H1 (cell line): ENCODE results near the gene EOLA1. TPM values are rescaled to one million over a fixed set of nuclear protein-coding genes. Genes with fewer than 3 reads are reported as not detected.

ENCODE experiments used
- CTCF ChIA-PET: fragments of 300-600 bp; sonication (Branson Sonifier 250); formaldehyde crosslinking; loops from one replicate; lab custom pipeline; 2021; ENCODE audit not compliant: partially characterized antibody; lab: Charles Lee
- POLR2A ChIA-PET: fragments of 300-600 bp; sonication (Branson Sonifier 250); formaldehyde crosslinking; loops from one replicate; lab custom pipeline; 2021; ENCODE audit warnings: inconsistent platforms; ENCODE audit not compliant: partially characterized antibody; lab: Charles Lee
- DNase-seq, 2 experiments: peaks; one replicate each; pipeline versions ENCODE4 v3.0.0 to v3.0.0-alpha.2; 2010 to 2022; ENCODE audit warnings: low spot score in 2 of 2, low read depth in 1 of 2, mixed read lengths in 1 of 2
- FAIRE-seq: peaks from 2 replicates; lab custom pipeline; 2011; peaks lifted over from hg19 to GRCh38; lab: Jason Lieb, UNC
- H2AFZ ChIP-seq: 2 replicates; pipeline ENCODE4 v1.8.1; 2012; ENCODE audit warnings: low read length, inconsistent platforms
- H2AK5ac ChIP-seq: 2 replicates; pipeline ENCODE4 v1.6.1; 2013; ENCODE audit warnings: low read depth, low read length
- H2BK120ac ChIP-seq: replicated peaks from 2 replicates; pipeline ENCODE3; 2013; ENCODE audit warnings: low read depth, low read length, inconsistent platforms
- H2BK12ac ChIP-seq: 2 replicates; pipeline ENCODE4 v1.6.1; 2013; ENCODE audit warnings: low read depth, low read length
- H2BK15ac ChIP-seq: 2 replicates; pipeline ENCODE4 v1.6.1; 2013; ENCODE audit warnings: low read length
- H2BK20ac ChIP-seq: 2 replicates; pipeline ENCODE4 v1.6.1; 2013; ENCODE audit warnings: low read length
- H2BK5ac ChIP-seq: 2 replicates; pipeline ENCODE4 v1.6.1; 2013; ENCODE audit warnings: low read depth, low read length
- H3K14ac ChIP-seq: 2 replicates; pipeline ENCODE4 v1.6.1; 2013; ENCODE audit warnings: inconsistent platforms; ENCODE audit not compliant: insufficient read length
- H3K18ac ChIP-seq: 2 replicates; pipeline ENCODE4 v1.6.1; 2013; ENCODE audit warnings: low read length; ENCODE audit errors: extremely low read depth
- H3K23ac ChIP-seq: 2 replicates; pipeline ENCODE4 v1.6.1; 2013; ENCODE audit warnings: inconsistent platforms; ENCODE audit not compliant: insufficient read length
- H3K23me2 ChIP-seq: 2 replicates; pipeline ENCODE4 v1.6.1; 2013; ENCODE audit warnings: low read depth, low read length
- H3K27ac ChIP-seq: 2 replicates; pipeline ENCODE4 v1.6.1; 2011; ENCODE audit warnings: low read depth, low read length, inconsistent platforms
- H3K27me3 ChIP-seq, 4 experiments: replicated peaks in 1 of 4; 1 replicate in 1 of 4; 2 replicates in 3 of 4; pipeline versions ENCODE4 v1.6.1 to v1.8.1; 2011 to 2013; ENCODE audit warnings: low read length in 3 of 4, mild to moderate bottlenecking in 3 of 4, inconsistent platforms in 2 of 4, mixed read lengths in 2 of 4, moderate library complexity in 1 of 4; ENCODE audit not compliant: control insufficient read depth in 3 of 4, insufficient read depth in 3 of 4; ENCODE audit errors: extremely low read depth in 1 of 4
- H3K36me3 ChIP-seq, 4 experiments: 2 replicates each; pipeline versions ENCODE4 v1.6.1 to v1.8.1; 2011 to 2013; ENCODE audit warnings: mild to moderate bottlenecking in 4 of 4, low read length in 3 of 4, moderate library complexity in 2 of 4, control low read depth in 1 of 4, inconsistent platforms in 1 of 4; ENCODE audit not compliant: insufficient read depth in 4 of 4, control insufficient read depth in 2 of 4
- H3K4ac ChIP-seq: replicated peaks from 2 replicates; pipeline ENCODE3; 2013; ENCODE audit warnings: low read length, low read depth, mixed read lengths, inconsistent platforms; ENCODE audit not compliant: insufficient read length
- H3K4me1 ChIP-seq, 4 experiments: replicated peaks in 1 of 4; 1 replicate in 1 of 4; 2 replicates in 3 of 4; pipeline versions ENCODE4 v1.6.1 to v1.8.1; 2011 to 2013; ENCODE audit warnings: low read length in 3 of 4, inconsistent platforms in 2 of 4, mixed read lengths in 1 of 4; ENCODE audit not compliant: insufficient read depth in 4 of 4, control insufficient read depth in 3 of 4
- H3K4me2 ChIP-seq, 2 experiments: 2 replicates each; pipeline versions ENCODE4 v1.6.1 to v1.8.1; 2011 to 2013; ENCODE audit warnings: low read depth in 2 of 2, low read length in 2 of 2, control low read depth in 1 of 2, inconsistent platforms in 1 of 2, mild to moderate bottlenecking in 1 of 2; ENCODE audit not compliant: insufficient read depth in 1 of 2
- H3K4me3 ChIP-seq, 4 experiments: fragments of 200-600, 300-600 bp in 1 of 4; sonication (generic), shearing (Covaris generic), sonication (Bioruptor Twin) in 1 of 4; 2 replicates each; pipeline versions ENCODE4 v1.5.1 to v1.8.1; 2011 to 2016; ENCODE audit warnings: low read length in 4 of 4, low read depth in 3 of 4, control low read depth in 2 of 4, inconsistent platforms in 2 of 4, mild to moderate bottlenecking in 2 of 4, mixed read lengths in 1 of 4, moderate library complexity in 1 of 4; ENCODE audit not compliant: insufficient read depth in 2 of 4; ENCODE audit errors: extremely low read depth in 1 of 4
- H3K56ac ChIP-seq: replicated peaks from 2 replicates; pipeline ENCODE3; 2013; ENCODE audit warnings: low read depth, mild to moderate bottlenecking, mixed read lengths, low read length, inconsistent platforms; ENCODE audit not compliant: insufficient read length
- H3K79me1 ChIP-seq: 2 replicates; pipeline ENCODE4 v1.6.1; 2013; ENCODE audit warnings: low read depth, low read length, control low read depth
- H3K79me2 ChIP-seq, 2 experiments: 2 replicates each; pipeline versions ENCODE4 v1.6.1 to v1.8.1; 2012 to 2013; ENCODE audit warnings: low read length in 2 of 2, mild to moderate bottlenecking in 2 of 2, inconsistent platforms in 1 of 2; ENCODE audit not compliant: insufficient read depth in 2 of 2, control insufficient read depth in 1 of 2
- H3K9ac ChIP-seq, 4 experiments: replicated peaks in 1 of 4; 1 replicate in 1 of 4; 2 replicates in 3 of 4; pipeline versions ENCODE4 v1.6.1 to v1.8.1; 2011 to 2013; ENCODE audit warnings: low read depth in 3 of 4, low read length in 3 of 4, control low read depth in 2 of 4, mild to moderate bottlenecking in 2 of 4, moderate library complexity in 2 of 4, inconsistent platforms in 1 of 4; ENCODE audit errors: extremely low read depth in 1 of 4
- H3K9me3 ChIP-seq, 2 experiments: 2 replicates each; pipeline versions ENCODE4 v1.6.1 to v1.8.1; 2012 to 2013; ENCODE audit warnings: mild to moderate bottlenecking in 2 of 2, moderate library complexity in 2 of 2, control low read depth in 1 of 2, inconsistent platforms in 1 of 2, low read depth in 1 of 2, low read length in 1 of 2, mixed read lengths in 1 of 2; ENCODE audit not compliant: insufficient read depth in 2 of 2
- H4K20me1 ChIP-seq, 2 experiments: replicated peaks in 1 of 2; 2 replicates each; pipeline versions ENCODE3 to v1.8.1; 2011 to 2013; ENCODE audit warnings: inconsistent platforms in 2 of 2, low read length in 2 of 2, mild to moderate bottlenecking in 1 of 2; ENCODE audit not compliant: insufficient read depth in 2 of 2, control insufficient read depth in 1 of 2
- H4K5ac ChIP-seq: 2 replicates; pipeline ENCODE4 v1.6.1; 2013; ENCODE audit warnings: low read length, low read depth, mixed read lengths, inconsistent platforms; ENCODE audit not compliant: insufficient read length
- H4K8ac ChIP-seq: 2 replicates; pipeline ENCODE4 v1.8.0; 2013; ENCODE audit warnings: mild to moderate bottlenecking, moderate library complexity, low read length, inconsistent platforms; ENCODE audit not compliant: insufficient read depth; ENCODE audit errors: extremely low read depth
- H4K91ac ChIP-seq: replicated peaks from 2 replicates; pipeline ENCODE3; 2013; ENCODE audit warnings: low read length, mixed read lengths, inconsistent platforms; ENCODE audit not compliant: insufficient read length
- ASH2L ChIP-seq: fragments of 200-600, 300-600 bp; sonication (generic); IDR thresholded peaks from one replicate; pipeline ENCODE4 v1.7.1; 2017; ENCODE audit warnings: low read length
- ATF2 ChIP-seq: IDR thresholded peaks from 2 replicates; pipeline ENCODE4 v1.6.1; 2012; ENCODE audit warnings: low read length, inconsistent platforms
- BRCA1 ChIP-seq: IDR thresholded peaks from 2 replicates; pipeline ENCODE4 v1.6.1; 2012; ENCODE audit warnings: low read depth, low read length, improper control_type of control experiment
- EP300 ChIP-seq, 2 experiments: IDR thresholded peaks; 1 replicate in 1 of 2; 2 replicates in 1 of 2; pipeline ENCODE4 v1.6.1; 2011 to 2012; ENCODE audit warnings: low read depth in 2 of 2, low read length in 2 of 2, mild to moderate bottlenecking in 2 of 2, borderline replicate concordance in 1 of 2, inconsistent platforms in 1 of 2, moderate library complexity in 1 of 2
- FOSL1 ChIP-seq: IDR thresholded peaks from 2 replicates; pipeline ENCODE4 v1.6.1; 2011; ENCODE audit warnings: mild to moderate bottlenecking, low read depth, low read length, moderate library complexity; ENCODE audit not compliant: insufficient read depth
- HDAC2 ChIP-seq, 2 experiments: fragments of 300-600 bp in 1 of 2; sonication (generic) in 1 of 2; IDR thresholded peaks; 2 replicates each; pipeline ENCODE4 v1.6.1; 2011 to 2012; ENCODE audit warnings: low read depth in 2 of 2, low read length in 2 of 2, mild to moderate bottlenecking in 2 of 2, moderate library complexity in 2 of 2, borderline replicate concordance in 1 of 2, inconsistent platforms in 1 of 2
- SP1 ChIP-seq: IDR thresholded peaks from 2 replicates; pipeline ENCODE4 v1.6.1; 2011; ENCODE audit warnings: low read depth, low read length
- SP2 ChIP-seq: IDR thresholded peaks from 2 replicates; pipeline ENCODE4 v1.6.1; 2012; ENCODE audit warnings: mild to moderate bottlenecking, low read length, inconsistent platforms
- WGBS, 2 experiments: shearing (Covaris generic) in 1 of 2; methylation state at CpG; one replicate each; pipeline versions ENCODE4 v1.1.6 to v1.1.7; 2013 to 2015; ENCODE audit warnings: low lambda C conversion rate in 2 of 2, mixed read lengths in 2 of 2, inconsistent platforms in 1 of 2, low coverage in 1 of 2, missing lambda C conversion rate in 1 of 2; ENCODE audit not compliant: insufficient replicate concordance in 2 of 2, insufficient coverage in 1 of 2, insufficient read length in 1 of 2; ENCODE audit errors: extremely low coverage in 1 of 2, missing lambda C conversion rate in 1 of 2; 5-methylcytosine and 5-hydroxymethylcytosine counted together
- polyA plus RNA-seq, 7 experiments: library from polyadenylated mRNA; depleted of rRNA in 3 of 7; stranded (reverse) in 5 of 7; unstranded in 2 of 7; fragments of >200 nt in 5 of 7; fragments of 200-250 nt in 2 of 7; gene quantifications; 1 replicate in 5 of 7; 2 replicates in 1 of 7; 4 replicates in 1 of 7; pipeline versions ENCODE4 v1.2.1 to v1.2.3, GENCODE V29; 2011 to 2013; ENCODE audit warnings: missing spikeins in 2 of 7, mixed read lengths in 2 of 7
- total RNA-seq: library from RNA; stranded (reverse); fragmentation: NEBNext Ultra II Directional; extraction: Animal tissue kit (Norgen Biotek cat#: 25700); gene quantifications from 2 replicates; pipeline ENCODE4 v1.2.1, GENCODE V29; 2021

The EOLA1 gene
- total and polyA plus RNA-seq, 2 of the 8 experiments (the other 6 are each of a cell fraction or from before 2014, with no cell fraction given): 5.4 to 7.6 TPM

DNA sequence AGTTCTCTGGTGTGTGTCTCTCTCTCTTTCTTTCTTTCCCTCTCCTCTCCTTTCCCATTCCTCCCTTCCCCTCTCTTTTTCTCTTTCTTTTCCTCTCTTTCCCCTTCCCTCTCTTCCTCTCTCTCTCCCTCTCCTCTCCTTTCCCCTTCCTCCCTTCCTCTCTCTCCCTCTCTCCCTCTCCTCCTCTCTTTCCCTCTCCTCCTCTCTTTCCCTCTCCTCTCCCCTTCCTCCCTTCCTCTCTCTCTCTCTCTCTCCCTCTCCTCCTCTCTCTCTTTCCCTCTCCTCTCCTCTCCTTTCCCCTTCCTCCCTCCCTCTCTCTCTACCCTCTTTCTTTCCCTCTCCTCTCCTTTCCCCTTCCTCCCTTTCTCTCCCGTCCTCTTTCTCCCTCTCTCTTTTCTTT lies 12.4 kb upstream of the EOLA1 start:
- CTCF ChIA-PET: interaction anchor here (0.7 to 2.1 kb wide), 8 partner anchors 11 to 1453 kb away, joined by 3 to 9 read pairs (median 4); partner anchors contain the start of gene EOLA1
- Histone ChIP-seq H3K4me1 (peaks cover 0 to 3% (median 0%) of the 10 kb centered on the region in 4 experiments; a peak in 2 of 7 replicates), H3K27me3 (no peaks in the 10 kb centered on the region), H3K36me3 (no peaks in the 10 kb centered on the region), H3K79me2 (no peaks in the 10 kb centered on the region), H4K8ac (no peak overlapping the region), H4K5ac (no peak overlapping the region), H3K18ac (no peak overlapping the region), H2AFZ (no peak overlapping the region), H3K9ac (no peak overlapping the region), H3K79me1 (no peaks in the 10 kb centered on the region), H3K4me2 (no peak overlapping the region), H3K23me2 (peaks cover 1% of the 10 kb centered on the region; the same call in 1 of the 2 replicates), H3K23ac (no peak overlapping the region), H2BK5ac (no peak overlapping the region), H3K14ac (no peak overlapping the region), H3K9me3 (no peaks in the 10 kb centered on the region), H3K27ac (no peak overlapping the region), H4K20me1 (no peaks in the 10 kb centered on the region), H2BK120ac (no peak overlapping the region), H3K4ac (no peak overlapping the region), H3K4me3 (no peak overlapping the region), H4K91ac (no peak overlapping the region), H3K56ac (no peak overlapping the region), H2AK5ac (no peak overlapping the region), H2BK12ac (no peak overlapping the region), H2BK15ac (no peak overlapping the region), H2BK20ac (no peak overlapping the region)
- no peak for DNase-seq
- no peak for FAIRE-seq
- 50% methylated on average over 1 of the region's 1 CpG; no CpG with 5 or more reads in 1 of the 2 experiments for WGBS, 2 experiments
- TF ChIP-seq ASH2L (no peak), HDAC2 (IDR thresholded peaks at IDR 0.05; ENCODE audit: borderline replicate concordance in 1 of 2, low read depth in 2 of 2, low read length in 2 of 2) (no peak), EP300 (IDR thresholded peaks at IDR 0.05; ENCODE audit: borderline replicate concordance in 1 of 2, low read depth in 2 of 2, low read length in 2 of 2) (no peak), ATF2 (no peak), BRCA1 (no peak), SP2 (no peak), FOSL1 (no peak), SP1 (no peak)
- POLR2A ChIA-PET: no interaction called here
